SK-N-SH treated with all-trans-retinoic acid at 6 μM for 48 hours (cell line): ENCODE results near the gene STARD10.

Source experiments
- ATAC-seq: fragments of 200-7000 bp; cut with Tn5 transposase; 3 replicates; pipeline ENCODE4 v1.9.1; 2020; ENCODE audit warnings: mild to moderate bottlenecking, moderate library complexity
- ARNTL ChIP-seq: fragments of 450-650 bp; formaldehyde crosslinking; IDR thresholded peaks from 2 replicates; pipeline ENCODE4 v1.5.0; 2020; ENCODE audit warnings: low read depth, mild to moderate bottlenecking, moderate library complexity, borderline replicate concordance
- BACH2 ChIP-seq: fragments of 250-450 bp; sonication (Bioruptor Pico); IDR thresholded peaks from 2 replicates; pipeline ENCODE4 v1.9.0; 2021; ENCODE audit warnings: mild to moderate bottlenecking, borderline replicate concordance
- CSDC2 ChIP-seq: fragments of 250-450 bp; sonication (Bioruptor Pico); IDR thresholded peaks from 2 replicates; pipeline ENCODE4 v1.5.0; 2020; ENCODE audit warnings: mild to moderate bottlenecking, moderate library complexity
- ESRRG ChIP-seq: fragments of 250-450 bp; sonication (Bioruptor Pico); IDR thresholded peaks from 2 replicates; pipeline ENCODE4 v1.6.1; 2021; ENCODE audit warnings: mild to moderate bottlenecking
- GLIS3 ChIP-seq: fragments of 250-450 bp; sonication (Bioruptor Pico); IDR thresholded peaks from 2 replicates; pipeline ENCODE4 v1.5.0; 2020; ENCODE audit warnings: mild to moderate bottlenecking, moderate library complexity
- OSR1 ChIP-seq: fragments of 250-450 bp; sonication (Bioruptor Pico); IDR thresholded peaks from 2 replicates; pipeline ENCODE4 v1.8.0; 2022; ENCODE audit warnings: moderate library complexity, mild to moderate bottlenecking, inconsistent platforms
- PPARA ChIP-seq: fragments of 250-450 bp; sonication (Bioruptor Pico); IDR thresholded peaks from 2 replicates; pipeline ENCODE4 v1.5.0; 2020; ENCODE audit warnings: mild to moderate bottlenecking, borderline replicate concordance
- RARB ChIP-seq: fragments of 250-450 bp; sonication (Bioruptor Pico); IDR thresholded peaks from 2 replicates; pipeline ENCODE4 v1.8.0; 2021; ENCODE audit warnings: mild to moderate bottlenecking, moderate library complexity
- SNAI2 ChIP-seq: fragments of 250-450 bp; sonication (Bioruptor Pico); IDR thresholded peaks from 2 replicates; pipeline ENCODE4 v1.5.0; 2020; ENCODE audit warnings: mild to moderate bottlenecking, moderate library complexity
- TOX ChIP-seq: fragments of 250-450 bp; sonication (Bioruptor Pico); IDR thresholded peaks from 2 replicates; pipeline ENCODE4 v1.8.0; 2021; ENCODE audit warnings: mild to moderate bottlenecking, moderate library complexity, borderline replicate concordance
- ZC3H10 ChIP-seq: fragments of 250-450 bp; sonication (Bioruptor Pico); IDR thresholded peaks from 2 replicates; pipeline ENCODE4 v1.5.1; 2021; ENCODE audit warnings: mild to moderate bottlenecking, moderate library complexity
- ZFP3 ChIP-seq: fragments of 250-450 bp; sonication (Bioruptor Pico); IDR thresholded peaks from 2 replicates; pipeline ENCODE4 v1.5.0; 2020; ENCODE audit warnings: mild to moderate bottlenecking, moderate library complexity
- ZFP30 ChIP-seq: fragments of 450-650 bp; formaldehyde crosslinking; IDR thresholded peaks from 2 replicates; pipeline ENCODE4 v1.5.0; 2022; ENCODE audit warnings: mild to moderate bottlenecking, moderate library complexity
- ZNF565 ChIP-seq: fragments of 450-650 bp; formaldehyde crosslinking; conservative IDR thresholded peaks from 2 replicates; pipeline ENCODE4 v1.5.0; 2020; ENCODE audit warnings: low read depth, mild to moderate bottlenecking, moderate library complexity
- ZNF70 ChIP-seq: fragments of 450-650 bp; formaldehyde crosslinking; IDR thresholded peaks from 2 replicates; pipeline ENCODE4 v1.5.0; 2020; ENCODE audit warnings: mild to moderate bottlenecking, moderate library complexity
- ZNF8 ChIP-seq: fragments of 450-650 bp; formaldehyde crosslinking; IDR thresholded peaks from 2 replicates; pipeline ENCODE4 v1.5.0; 2020; ENCODE audit warnings: mild to moderate bottlenecking, moderate library complexity
- TF ChIP-seq, protein P1 (sequence below): fragments of 250-450 bp; sonication (Bioruptor Pico); IDR thresholded peaks from 2 replicates; pipeline ENCODE4 v1.8.0; 2020; ENCODE audit warnings: mild to moderate bottlenecking, moderate library complexity, borderline replicate concordance
- TF ChIP-seq, protein P2 (sequence below): fragments of 250-450 bp; sonication (Bioruptor Pico); IDR thresholded peaks from 2 replicates; pipeline ENCODE4 v1.5.0; 2020; ENCODE audit warnings: mild to moderate bottlenecking, moderate library complexity
- TF ChIP-seq, protein P3 (sequence below): fragments of 250-450 bp; sonication (Bioruptor Pico); IDR thresholded peaks from 2 replicates; pipeline ENCODE4 v1.8.0; 2021; ENCODE audit warnings: low read depth, mild to moderate bottlenecking, moderate library complexity, borderline replicate concordance
- TF ChIP-seq, protein P4 (sequence below): fragments of 250-450 bp; sonication (Bioruptor Pico); IDR thresholded peaks from 2 replicates; pipeline ENCODE4 v1.5.1; 2021; ENCODE audit warnings: mild to moderate bottlenecking, moderate library complexity

Gene STARD10

DNA sequence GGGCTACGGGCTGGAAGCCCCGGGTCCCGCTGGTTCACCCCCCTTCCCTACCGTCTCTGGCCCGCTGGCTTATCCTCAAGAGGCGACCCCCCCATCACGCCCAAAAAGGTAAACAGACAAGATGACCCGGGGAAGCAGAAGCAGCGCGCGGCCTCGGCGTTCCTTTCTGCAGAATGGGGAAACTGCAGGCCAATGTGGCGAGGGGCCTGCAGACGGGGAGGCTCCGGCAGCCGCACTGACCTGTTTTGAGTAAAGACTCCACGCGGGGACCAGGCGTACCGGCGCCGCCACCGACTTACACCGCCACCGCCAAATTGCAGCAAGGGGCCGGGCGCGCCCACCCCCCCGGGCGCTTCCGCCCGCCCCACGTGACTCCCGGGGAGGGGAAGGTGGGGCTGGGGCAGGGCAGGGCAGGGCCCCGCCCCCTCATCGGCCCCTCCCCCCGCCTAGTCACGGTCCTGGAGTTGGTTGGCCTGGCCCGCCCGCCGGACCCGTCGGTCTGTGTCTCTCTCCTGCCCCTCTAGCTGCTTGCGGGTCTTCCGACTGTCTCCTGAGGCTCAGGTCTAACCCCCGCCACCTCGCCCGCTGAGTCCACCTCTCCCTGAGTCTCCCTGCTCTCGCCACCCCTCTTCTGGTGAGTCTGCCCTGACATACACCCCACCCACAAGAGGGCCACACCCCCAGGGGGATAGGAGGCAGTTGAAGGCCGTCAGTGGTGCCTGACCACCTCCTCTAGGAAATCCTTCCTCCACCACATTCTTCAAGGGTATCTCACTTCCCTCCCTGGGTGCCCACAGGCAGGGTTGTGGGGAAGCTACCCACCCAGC lies 41.5 kb downstream of the STARD10 start, which contains the start of gene ARAP1:
TSS of gene ARAP1 (minus strand) at position 321 of the 827 bp plus-strand sequence. CDS start 25,280 bp downstream, outside the sequence.
- TF ChIP-seq ZFP3 = no peak
- TF ChIP-seq, protein P1, sequence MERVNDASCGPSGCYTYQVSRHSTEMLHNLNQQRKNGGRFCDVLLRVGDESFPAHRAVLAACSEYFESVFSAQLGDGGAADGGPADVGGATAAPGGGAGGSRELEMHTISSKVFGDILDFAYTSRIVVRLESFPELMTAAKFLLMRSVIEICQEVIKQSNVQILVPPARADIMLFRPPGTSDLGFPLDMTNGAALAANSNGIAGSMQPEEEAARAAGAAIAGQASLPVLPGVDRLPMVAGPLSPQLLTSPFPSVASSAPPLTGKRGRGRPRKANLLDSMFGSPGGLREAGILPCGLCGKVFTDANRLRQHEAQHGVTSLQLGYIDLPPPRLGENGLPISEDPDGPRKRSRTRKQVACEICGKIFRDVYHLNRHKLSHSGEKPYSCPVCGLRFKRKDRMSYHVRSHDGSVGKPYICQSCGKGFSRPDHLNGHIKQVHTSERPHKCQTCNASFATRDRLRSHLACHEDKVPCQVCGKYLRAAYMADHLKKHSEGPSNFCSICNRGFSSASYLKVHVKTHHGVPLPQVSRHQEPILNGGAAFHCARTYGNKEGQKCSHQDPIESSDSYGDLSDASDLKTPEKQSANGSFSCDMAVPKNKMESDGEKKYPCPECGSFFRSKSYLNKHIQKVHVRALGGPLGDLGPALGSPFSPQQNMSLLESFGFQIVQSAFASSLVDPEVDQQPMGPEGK (CRISPR knock-in tag) = peak; percentile 78
- TF ChIP-seq, protein P2, sequence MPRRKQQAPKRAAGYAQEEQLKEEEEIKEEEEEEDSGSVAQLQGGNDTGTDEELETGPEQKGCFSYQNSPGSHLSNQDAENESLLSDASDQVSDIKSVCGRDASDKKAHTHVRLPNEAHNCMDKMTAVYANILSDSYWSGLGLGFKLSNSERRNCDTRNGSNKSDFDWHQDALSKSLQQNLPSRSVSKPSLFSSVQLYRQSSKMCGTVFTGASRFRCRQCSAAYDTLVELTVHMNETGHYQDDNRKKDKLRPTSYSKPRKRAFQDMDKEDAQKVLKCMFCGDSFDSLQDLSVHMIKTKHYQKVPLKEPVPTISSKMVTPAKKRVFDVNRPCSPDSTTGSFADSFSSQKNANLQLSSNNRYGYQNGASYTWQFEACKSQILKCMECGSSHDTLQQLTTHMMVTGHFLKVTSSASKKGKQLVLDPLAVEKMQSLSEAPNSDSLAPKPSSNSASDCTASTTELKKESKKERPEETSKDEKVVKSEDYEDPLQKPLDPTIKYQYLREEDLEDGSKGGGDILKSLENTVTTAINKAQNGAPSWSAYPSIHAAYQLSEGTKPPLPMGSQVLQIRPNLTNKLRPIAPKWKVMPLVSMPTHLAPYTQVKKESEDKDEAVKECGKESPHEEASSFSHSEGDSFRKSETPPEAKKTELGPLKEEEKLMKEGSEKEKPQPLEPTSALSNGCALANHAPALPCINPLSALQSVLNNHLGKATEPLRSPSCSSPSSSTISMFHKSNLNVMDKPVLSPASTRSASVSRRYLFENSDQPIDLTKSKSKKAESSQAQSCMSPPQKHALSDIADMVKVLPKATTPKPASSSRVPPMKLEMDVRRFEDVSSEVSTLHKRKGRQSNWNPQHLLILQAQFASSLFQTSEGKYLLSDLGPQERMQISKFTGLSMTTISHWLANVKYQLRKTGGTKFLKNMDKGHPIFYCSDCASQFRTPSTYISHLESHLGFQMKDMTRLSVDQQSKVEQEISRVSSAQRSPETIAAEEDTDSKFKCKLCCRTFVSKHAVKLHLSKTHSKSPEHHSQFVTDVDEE (CRISPR knock-in tag) = 0 out of 2 replicates have a peak, but pooled peaks have one; percentile 25
- peak; percentile 59; the same call in 1 of the 2 replicates for TF ChIP-seq ZNF8 (CRISPR knock-in tag)
- TF ChIP-seq, all 23 proteins: peak for 3
- peak; percentile 88 for ATAC-seq

GRCh38 chr11:72751116-72752087 lies 42.4 kb downstream of the STARD10 start:
- TF ChIP-seq, protein P3, sequence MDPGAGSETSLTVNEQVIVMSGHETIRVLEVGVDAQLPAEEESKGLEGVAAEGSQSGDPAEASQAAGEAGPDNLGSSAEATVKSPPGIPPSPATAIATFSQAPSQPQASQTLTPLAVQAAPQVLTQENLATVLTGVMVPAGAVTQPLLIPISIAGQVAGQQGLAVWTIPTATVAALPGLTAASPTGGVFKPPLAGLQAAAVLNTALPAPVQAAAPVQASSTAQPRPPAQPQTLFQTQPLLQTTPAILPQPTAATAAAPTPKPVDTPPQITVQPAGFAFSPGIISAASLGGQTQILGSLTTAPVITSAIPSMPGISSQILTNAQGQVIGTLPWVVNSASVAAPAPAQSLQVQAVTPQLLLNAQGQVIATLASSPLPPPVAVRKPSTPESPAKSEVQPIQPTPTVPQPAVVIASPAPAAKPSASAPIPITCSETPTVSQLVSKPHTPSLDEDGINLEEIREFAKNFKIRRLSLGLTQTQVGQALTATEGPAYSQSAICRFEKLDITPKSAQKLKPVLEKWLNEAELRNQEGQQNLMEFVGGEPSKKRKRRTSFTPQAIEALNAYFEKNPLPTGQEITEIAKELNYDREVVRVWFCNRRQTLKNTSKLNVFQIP = no peak
- TF ChIP-seq, protein P4, sequence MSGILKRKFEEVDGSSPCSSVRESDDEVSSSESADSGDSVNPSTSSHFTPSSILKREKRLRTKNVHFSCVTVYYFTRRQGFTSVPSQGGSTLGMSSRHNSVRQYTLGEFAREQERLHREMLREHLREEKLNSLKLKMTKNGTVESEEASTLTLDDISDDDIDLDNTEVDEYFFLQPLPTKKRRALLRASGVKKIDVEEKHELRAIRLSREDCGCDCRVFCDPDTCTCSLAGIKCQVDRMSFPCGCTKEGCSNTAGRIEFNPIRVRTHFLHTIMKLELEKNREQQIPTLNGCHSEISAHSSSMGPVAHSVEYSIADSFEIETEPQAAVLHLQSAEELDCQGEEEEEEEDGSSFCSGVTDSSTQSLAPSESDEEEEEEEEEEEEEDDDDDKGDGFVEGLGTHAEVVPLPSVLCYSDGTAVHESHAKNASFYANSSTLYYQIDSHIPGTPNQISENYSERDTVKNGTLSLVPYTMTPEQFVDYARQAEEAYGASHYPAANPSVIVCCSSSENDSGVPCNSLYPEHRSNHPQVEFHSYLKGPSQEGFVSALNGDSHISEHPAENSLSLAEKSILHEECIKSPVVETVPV = no peak
- TF ChIP-seq PPARA (CRISPR knock-in tag) = no peak
- TF ChIP-seq ZNF70 (CRISPR knock-in tag) = no peak
- no peak for TF ChIP-seq ZC3H10 (CRISPR knock-in tag)
- no peak for TF ChIP-seq ZFP30 (CRISPR knock-in tag)
- TF ChIP-seq ZNF8 (CRISPR knock-in tag) = no peak
- TF ChIP-seq ESRRG (CRISPR knock-in tag) = no peak
- no peak for TF ChIP-seq GLIS3
- TF ChIP-seq ARNTL (CRISPR knock-in tag) = no peak
- TF ChIP-seq BACH2 (CRISPR knock-in tag) = no peak
- TF ChIP-seq ZFP3 = no peak
- TF ChIP-seq ZNF565 = no peak
- no peak for TF ChIP-seq OSR1 (CRISPR knock-in tag)
- no peak for TF ChIP-seq SNAI2 (CRISPR knock-in tag)
- TF ChIP-seq TOX = no peak
- TF ChIP-seq RARB (CRISPR knock-in tag) = no peak

GRCh38 chr11:72750556-72751115 lies 43.2 kb downstream of the STARD10 start:
- ATAC-seq = no peak

More at GRCh38 chr11:72751116-72752087, 42.4 kb downstream of the STARD10 start:
- peak; percentile 16; the same call in 2 of the 3 replicates for ATAC-seq

More at GRCh38 chr11:72750556-72751115, 43.2 kb downstream of the STARD10 start:
- TF ChIP-seq ARNTL (CRISPR knock-in tag) = no peak
- no peak for TF ChIP-seq ZNF70 (CRISPR knock-in tag)
- no peak for TF ChIP-seq ZNF565
- no peak for TF ChIP-seq CSDC2 (CRISPR knock-in tag)
- no peak for TF ChIP-seq OSR1 (CRISPR knock-in tag)
- TF ChIP-seq, protein P2 (CRISPR knock-in tag) = no peak
- no peak for TF ChIP-seq ZC3H10 (CRISPR knock-in tag)
